GM18502 (cell line): ENCODE results near the gene POC1B.

ENCODE experiments used
- ATAC-seq: cut with Tn5 transposase; IDR thresholded peaks from one replicate; pipeline ENCODE4 v1.9.1; 2021; ENCODE audit warnings: mild to moderate bottlenecking; ENCODE audit not compliant: unreplicated experiment, poor library complexity

Gene POC1B

GRCh38 chr12:89391726-89392336 is 134.0 kb downstream of the POC1B start:
- ATAC-seq: no peak

GRCh38 chr12:89390802-89391673 is 134.8 kb downstream of the POC1B start:
- no peak for ATAC-seq

GRCh38 chr12:89389755-89390661 is 135.8 kb downstream of the POC1B start:
- ATAC-seq: no peak

GRCh38 chr12:89386138-89386537 is 139.7 kb downstream of the POC1B start:
- ATAC-seq: no peak

GRCh38 chr12:89384807-89385206 is 141.0 kb downstream of the POC1B start:
- no peak for ATAC-seq

GRCh38 chr12:89384050-89384758 is 141.6 kb downstream of the POC1B start:
- ATAC-seq: no peak

GRCh38 chr12:89383235-89384049 is 142.4 kb downstream of the POC1B start:
- no peak for ATAC-seq

- no peak for ATAC-seq
Measured at GRCh38 chr12:89382328-89382727, 143.5 kb downstream of the POC1B start.

GRCh38 chr12:89379839-89380467 is 145.9 kb downstream of the POC1B start:
- ATAC-seq: no peak

GRCh38 chr12:89379148-89379838 is 146.6 kb downstream of the POC1B start:
- ATAC-seq: no peak

- no peak for ATAC-seq
Measured at GRCh38 chr12:89376844-89377243, 149.0 kb downstream of the POC1B start.

GRCh38 chr12:89376202-89376529 is 149.7 kb downstream of the POC1B start:
- no peak for ATAC-seq

- no peak for ATAC-seq
Measured at GRCh38 chr12:89373763-89374572, 151.9 kb downstream of the POC1B start.

GRCh38 chr12:89372584-89373370 is 153.1 kb downstream of the POC1B start:
- ATAC-seq: no peak

GRCh38 chr12:89370850-89371249 is 155.0 kb downstream of the POC1B start:
- ATAC-seq: no peak

GRCh38 chr12:89370421-89370831 is 155.4 kb downstream of the POC1B start:
- ATAC-seq: no peak
